ENCODE data around the gene TACSTD2. TPM values are rescaled to one million over a fixed set of nuclear protein-coding genes. Genes with fewer than 3 reads are reported as not detected.

The TACSTD2 gene
- total RNA-seq, 1 donor from 2014 or later = not detected

- TF ChIP-seq, protein P1, sequence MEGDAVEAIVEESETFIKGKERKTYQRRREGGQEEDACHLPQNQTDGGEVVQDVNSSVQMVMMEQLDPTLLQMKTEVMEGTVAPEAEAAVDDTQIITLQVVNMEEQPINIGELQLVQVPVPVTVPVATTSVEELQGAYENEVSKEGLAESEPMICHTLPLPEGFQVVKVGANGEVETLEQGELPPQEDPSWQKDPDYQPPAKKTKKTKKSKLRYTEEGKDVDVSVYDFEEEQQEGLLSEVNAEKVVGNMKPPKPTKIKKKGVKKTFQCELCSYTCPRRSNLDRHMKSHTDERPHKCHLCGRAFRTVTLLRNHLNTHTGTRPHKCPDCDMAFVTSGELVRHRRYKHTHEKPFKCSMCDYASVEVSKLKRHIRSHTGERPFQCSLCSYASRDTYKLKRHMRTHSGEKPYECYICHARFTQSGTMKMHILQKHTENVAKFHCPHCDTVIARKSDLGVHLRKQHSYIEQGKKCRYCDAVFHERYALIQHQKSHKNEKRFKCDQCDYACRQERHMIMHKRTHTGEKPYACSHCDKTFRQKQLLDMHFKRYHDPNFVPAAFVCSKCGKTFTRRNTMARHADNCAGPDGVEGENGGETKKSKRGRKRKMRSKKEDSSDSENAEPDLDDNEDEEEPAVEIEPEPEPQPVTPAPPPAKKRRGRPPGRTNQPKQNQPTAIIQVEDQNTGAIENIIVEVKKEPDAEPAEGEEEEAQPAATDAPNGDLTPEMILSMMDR (IDR thresholded peaks at IDR 0.05) = no peak
- no peak for TF ChIP-seq EZH2phosphoT487 (IDR thresholded peaks at IDR 0.05)
- TF ChIP-seq EZH2 (IDR thresholded peaks at IDR 0.05) = no peak
- Histone ChIP-seq H4K20me1 (ENCODE audit: low read depth) (no peaks in the 10 kb centered on the region), H3F3A (ENCODE audit: low read depth) (no peaks in the 10 kb centered on the region), H3K9ac (no peak overlapping the region), H3K79me2 (ENCODE audit: low read depth) (no peaks in the 10 kb centered on the region), H3K9me3 (ENCODE audit: low read depth) (no peaks in the 10 kb centered on the region), H3K4me2 (no peak overlapping the region), H3K4me3 (no peak overlapping the region), H3K36me3 (no peaks in the 10 kb centered on the region), H3K4me1 (no peaks in the 10 kb centered on the region), H3K27ac (no peak overlapping the region), H2AFZ (replicated peaks) (no peak overlapping the region), H3K27me3 (no peaks in the 10 kb centered on the region)
- no peaks in the 10 kb centered on the region for H3K36me3 Mint-ChIP-seq
- peaks cover 3% of the 10 kb centered on the region for H3K27me3 Mint-ChIP-seq (ENCODE audit: insufficient read depth, low read depth)
- no peak overlapping the region for H3K27ac Mint-ChIP-seq
- H3K9me3 Mint-ChIP-seq = no peaks in the 10 kb centered on the region
- H3K4me1 Mint-ChIP-seq = no peaks in the 10 kb centered on the region
- no peak overlapping the region for H3K4me3 Mint-ChIP-seq
- DNase-seq (ENCODE audit: low spot score) = no peak
Measured at GRCh38 chr1:58590019-58590418, 13.0 kb upstream of the TACSTD2 start.

DNA sequence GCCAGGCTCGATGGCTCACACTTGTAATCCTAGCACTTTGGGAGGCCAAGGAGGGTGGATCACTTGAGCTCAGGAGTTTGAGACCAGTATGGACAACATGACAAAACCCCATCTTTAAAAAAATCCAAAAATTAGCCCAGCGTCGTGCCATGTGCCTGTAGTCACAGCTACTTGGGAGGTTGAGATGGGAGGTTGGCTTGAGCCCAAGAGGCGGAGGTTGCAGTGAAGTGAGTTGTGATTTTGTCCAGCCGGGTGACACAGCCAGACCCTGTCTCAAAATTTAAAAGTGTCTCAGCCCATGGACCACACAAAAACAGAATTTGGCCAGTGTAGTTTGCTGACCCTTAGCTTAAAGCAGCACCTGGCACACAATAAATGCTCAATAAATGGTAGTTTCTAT is 11.3 kb upstream of the TACSTD2 start:
- Histone ChIP-seq H3K4me1 (no peaks in the 10 kb centered on the region), H3K79me2 (ENCODE audit: low read depth) (no peaks in the 10 kb centered on the region), H3K4me2 (no peak overlapping the region), H3K9ac (no peak overlapping the region), H3K27ac (no peak overlapping the region), H3K9me3 (ENCODE audit: low read depth) (no peaks in the 10 kb centered on the region), H3K36me3 (no peaks in the 10 kb centered on the region), H2AFZ (replicated peaks) (no peak overlapping the region), H3K4me3 (no peak overlapping the region), H3F3A (ENCODE audit: low read depth) (no peaks in the 10 kb centered on the region), H3K27me3 (no peaks in the 10 kb centered on the region), H4K20me1 (ENCODE audit: low read depth) (no peaks in the 10 kb centered on the region)
- no peaks in the 10 kb centered on the region for H3K4me1 Mint-ChIP-seq
- H3K36me3 Mint-ChIP-seq = no peaks in the 10 kb centered on the region
- TF ChIP-seq, protein P1 (IDR thresholded peaks at IDR 0.05) = no peak
- TF ChIP-seq EZH2phosphoT487 (IDR thresholded peaks at IDR 0.05) (no peak), EZH2 (IDR thresholded peaks at IDR 0.05) (no peak)
- H3K4me3 Mint-ChIP-seq = no peak overlapping the region
- no peak overlapping the region for H3K27ac Mint-ChIP-seq
- no peak for DNase-seq (ENCODE audit: low spot score)
- peaks cover 4% of the 10 kb centered on the region for H3K9me3 Mint-ChIP-seq
- H3K27me3 Mint-ChIP-seq (ENCODE audit: insufficient read depth, low read depth) = peaks cover 3% of the 10 kb centered on the region

GRCh38 chr1:58587667-58588066 is 10.6 kb upstream of the TACSTD2 start:
- Mint-ChIP-seq H3K27ac (no peak overlapping the region), H3K9me3 (peaks cover 4% of the 10 kb centered on the region), H3K36me3 (no peaks in the 10 kb centered on the region), H3K4me3 (no peak overlapping the region), H3K4me1 (no peaks in the 10 kb centered on the region), H3K27me3 (ENCODE audit: insufficient read depth, low read depth) (peaks cover 3% of the 10 kb centered on the region)
- no peak overlapping the region for H2AFZ ChIP-seq (replicated peaks)
- TF ChIP-seq EZH2phosphoT487 (IDR thresholded peaks at IDR 0.05) = no peak
- TF ChIP-seq EZH2 (IDR thresholded peaks at IDR 0.05) = no peak
- TF ChIP-seq, protein P1 (IDR thresholded peaks at IDR 0.05) = no peak
- no peak overlapping the region for H3K27ac ChIP-seq
- no peak overlapping the region for H3K4me2 ChIP-seq
- H3K27me3 ChIP-seq = no peaks in the 10 kb centered on the region
- no peaks in the 10 kb centered on the region for H3K79me2 ChIP-seq (ENCODE audit: low read depth)
- no peak overlapping the region for H3K4me3 ChIP-seq
- no peaks in the 10 kb centered on the region for H3F3A ChIP-seq (ENCODE audit: low read depth)
- no peaks in the 10 kb centered on the region for H3K4me1 ChIP-seq
- H3K9ac ChIP-seq = no peak overlapping the region
- H3K9me3 ChIP-seq (ENCODE audit: low read depth) = no peaks in the 10 kb centered on the region
- no peak for DNase-seq (ENCODE audit: low spot score)
- H4K20me1 ChIP-seq (ENCODE audit: low read depth) = no peaks in the 10 kb centered on the region
- H3K36me3 ChIP-seq = no peaks in the 10 kb centered on the region

Measured in neural progenitor cell (in vitro differentiated cells).